Measurements from ENCODE around the gene INTS1.
A peak's percentile ranks its signal among the peaks of the same experiment; 100 is the strongest.

Gene INTS1

DNA sequence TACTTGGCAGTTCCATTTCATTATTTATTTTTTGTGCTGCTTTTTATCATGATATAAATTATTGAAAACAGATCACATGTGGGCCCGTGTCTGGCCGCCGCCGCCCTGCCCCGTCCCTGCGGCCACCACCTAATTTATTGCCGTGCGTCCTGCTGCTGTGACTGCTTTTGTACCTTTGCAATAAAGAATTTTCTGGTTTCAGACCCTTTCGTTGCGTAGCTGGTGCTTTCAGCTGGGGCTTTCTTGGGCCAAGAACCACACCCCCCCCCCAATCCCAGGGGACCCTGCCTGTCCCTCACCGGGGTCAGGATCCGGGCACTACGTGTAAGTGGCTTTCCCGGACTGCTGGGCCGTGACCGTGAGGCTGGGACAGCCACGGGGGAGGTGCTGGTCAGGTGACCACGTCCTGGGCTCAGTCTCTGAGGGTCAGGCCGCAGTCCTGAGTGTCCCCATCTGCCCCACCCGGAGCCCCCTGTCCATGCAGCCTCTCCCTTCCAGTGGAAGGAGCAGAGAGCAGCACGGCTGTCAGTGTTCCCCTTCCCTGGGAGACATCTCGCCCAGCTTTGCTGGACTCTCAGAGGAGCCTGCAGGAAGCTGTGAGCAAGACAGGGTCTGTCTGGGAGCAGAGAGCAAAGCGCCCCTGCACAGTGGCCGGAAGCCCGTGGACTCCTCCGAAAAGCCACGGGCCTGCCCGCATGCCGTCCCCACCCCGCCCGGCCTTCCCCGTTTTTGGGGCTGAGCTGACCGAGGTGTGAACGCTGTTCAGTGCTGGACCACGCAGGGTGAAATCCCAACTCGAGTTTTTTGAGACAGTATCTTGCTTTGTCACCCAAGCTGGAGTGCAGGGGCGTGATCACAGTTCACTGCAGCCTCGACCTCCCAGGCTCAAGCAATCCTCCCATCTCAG, 38.9 kb upstream of the INTS1 start:
- DNase-seq (ENCODE audit: low read depth), result no peak

DNA sequence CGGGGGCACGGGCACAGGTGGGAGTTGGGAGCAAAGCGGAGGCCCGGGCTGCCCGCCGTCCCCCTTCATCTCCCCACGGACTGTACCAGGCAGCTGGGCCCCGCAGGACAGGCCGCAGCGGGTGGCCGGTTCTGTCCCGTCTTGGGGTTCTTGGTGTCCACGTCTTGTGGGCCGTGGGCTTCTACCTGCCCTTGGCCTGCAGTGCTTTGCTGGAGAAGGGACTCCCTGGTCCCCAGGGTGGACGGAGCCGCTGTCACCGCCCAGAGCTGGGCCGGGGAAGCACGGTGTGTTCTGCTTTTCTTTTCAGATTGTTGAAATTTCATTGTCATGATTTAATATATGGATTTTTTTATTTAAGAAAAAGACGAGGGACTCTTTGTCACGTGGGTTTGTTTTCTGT, 38.1 kb upstream of the INTS1 start:
- DNase-seq (ENCODE audit: low read depth), result no peak

DNA sequence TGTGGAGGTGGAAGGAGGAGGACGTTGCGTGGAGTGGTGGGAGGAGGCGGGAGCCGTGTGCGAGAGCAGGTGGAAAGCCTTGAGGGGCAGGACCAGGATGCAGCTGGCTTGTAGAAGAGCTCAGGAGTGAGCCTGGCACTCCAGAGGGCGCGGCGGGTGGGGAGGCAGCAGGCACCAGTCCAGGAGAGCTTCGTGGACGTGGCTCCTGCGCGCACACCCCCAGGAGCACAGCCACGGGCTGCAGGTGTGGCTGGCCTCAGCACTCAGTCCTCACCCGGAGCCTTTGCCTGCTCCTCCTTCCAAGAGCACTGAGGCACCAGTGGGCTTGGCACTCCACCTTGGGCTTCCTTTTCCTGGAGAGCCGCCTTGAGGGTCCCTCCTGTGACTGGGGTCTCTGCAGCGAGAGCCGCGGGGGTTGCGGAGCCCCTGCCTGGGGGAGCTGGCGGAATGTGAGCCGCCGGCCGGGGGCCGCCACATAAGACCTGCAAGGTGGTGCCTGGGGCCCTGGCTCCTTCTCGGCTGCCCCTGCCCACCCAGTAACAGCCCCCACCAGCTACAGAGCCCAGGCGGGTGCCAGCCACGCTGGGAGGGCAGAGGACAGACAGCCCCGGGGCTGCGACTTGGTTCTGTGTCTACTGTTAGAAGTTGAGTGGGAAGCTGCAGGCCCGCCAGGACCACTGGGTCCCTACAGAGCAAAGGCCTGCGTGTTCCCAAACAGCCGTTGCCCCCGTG, 37.4 kb upstream of the INTS1 start:
- DNase-seq (ENCODE audit: low read depth), result no peak

- no peak for DNase-seq (ENCODE audit: low read depth)
Measured at GRCh38 chr7:1540776-1541271, 36.6 kb upstream of the INTS1 start.

DNA sequence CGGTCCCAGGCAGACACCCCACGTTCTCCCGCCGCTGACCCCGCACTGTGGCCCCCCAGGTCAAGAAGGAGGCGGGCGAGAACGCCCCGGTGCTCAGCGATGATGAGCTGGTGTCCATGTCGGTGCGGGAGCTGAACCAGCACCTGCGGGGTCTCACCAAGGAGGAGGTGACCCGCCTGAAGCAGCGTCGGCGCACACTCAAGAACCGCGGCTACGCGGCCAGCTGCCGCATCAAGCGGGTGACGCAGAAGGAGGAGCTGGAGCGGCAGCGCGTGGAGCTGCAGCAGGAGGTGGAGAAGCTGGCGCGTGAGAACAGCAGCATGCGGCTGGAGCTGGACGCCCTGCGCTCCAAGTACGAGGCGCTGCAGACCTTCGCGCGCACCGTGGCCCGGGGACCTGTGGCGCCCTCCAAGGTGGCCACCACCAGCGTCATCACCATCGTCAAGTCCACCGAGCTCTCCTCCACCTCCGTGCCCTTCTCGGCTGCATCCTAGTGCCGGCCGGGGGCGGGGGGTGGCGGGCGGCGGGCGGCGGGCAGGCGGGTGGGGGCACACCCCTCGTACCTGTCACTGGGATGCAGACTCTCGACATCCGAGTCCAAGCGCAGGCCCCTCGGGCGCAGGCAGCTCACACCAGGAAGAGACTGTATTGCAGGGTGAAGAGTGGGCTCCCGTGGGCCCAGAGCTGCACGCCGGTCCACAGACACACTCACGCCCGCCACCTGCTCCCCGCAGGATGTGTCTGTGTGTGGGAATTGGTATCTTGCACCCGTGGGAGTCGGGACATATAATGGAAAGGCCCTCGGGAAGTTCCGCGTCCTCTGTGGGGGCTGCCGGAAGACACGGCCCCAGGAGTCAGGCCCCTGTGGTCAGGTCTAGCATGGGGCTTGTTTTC, 35.9 kb upstream of the INTS1 start:
- DNase-seq (ENCODE audit: low read depth), result no peak

DNA sequence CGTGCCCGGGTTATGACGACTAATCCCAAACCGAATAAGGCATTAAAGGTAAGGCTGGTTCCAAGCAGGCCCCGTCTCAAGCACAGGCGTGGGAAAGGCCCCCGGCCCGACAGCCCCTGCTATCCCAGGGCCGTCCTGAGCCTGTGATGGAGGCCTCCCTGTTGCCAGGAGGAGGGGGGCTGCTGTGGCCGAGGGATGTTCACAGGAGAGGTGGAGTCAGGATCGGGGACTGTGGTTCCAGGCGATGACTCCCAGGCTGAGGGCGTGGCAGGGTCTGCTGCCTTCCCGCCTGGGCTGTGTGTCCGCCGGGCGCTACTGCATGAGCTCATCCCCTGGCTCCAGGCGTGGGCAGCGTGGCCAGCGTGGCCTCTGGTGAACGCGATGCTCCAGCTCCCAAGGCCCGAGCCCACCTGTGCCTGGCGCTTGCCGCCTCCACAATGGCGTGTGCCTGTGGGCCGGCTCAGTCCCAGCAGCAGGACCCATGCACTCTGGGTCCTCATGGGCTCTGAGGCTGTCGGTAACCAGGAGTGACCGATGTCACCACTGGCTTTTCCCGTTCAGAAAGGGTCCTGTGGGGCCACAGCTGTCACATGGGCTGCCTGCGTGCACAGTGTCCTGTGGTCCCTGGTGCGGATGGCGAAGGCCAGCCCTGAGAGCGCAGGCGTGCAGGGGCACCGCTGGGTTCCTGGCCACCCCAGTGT, 35.1 kb upstream of the INTS1 start:
- DNase-seq (ENCODE audit: low read depth), result no peak

GRCh38 chr7:1538544-1539180, 34.5 kb upstream of the INTS1 start:
- DNase-seq (ENCODE audit: low read depth), result no peak

GRCh38 chr7:1537535-1538412, 33.6 kb upstream of the INTS1 start:
- no peak for DNase-seq (ENCODE audit: low read depth)

DNA sequence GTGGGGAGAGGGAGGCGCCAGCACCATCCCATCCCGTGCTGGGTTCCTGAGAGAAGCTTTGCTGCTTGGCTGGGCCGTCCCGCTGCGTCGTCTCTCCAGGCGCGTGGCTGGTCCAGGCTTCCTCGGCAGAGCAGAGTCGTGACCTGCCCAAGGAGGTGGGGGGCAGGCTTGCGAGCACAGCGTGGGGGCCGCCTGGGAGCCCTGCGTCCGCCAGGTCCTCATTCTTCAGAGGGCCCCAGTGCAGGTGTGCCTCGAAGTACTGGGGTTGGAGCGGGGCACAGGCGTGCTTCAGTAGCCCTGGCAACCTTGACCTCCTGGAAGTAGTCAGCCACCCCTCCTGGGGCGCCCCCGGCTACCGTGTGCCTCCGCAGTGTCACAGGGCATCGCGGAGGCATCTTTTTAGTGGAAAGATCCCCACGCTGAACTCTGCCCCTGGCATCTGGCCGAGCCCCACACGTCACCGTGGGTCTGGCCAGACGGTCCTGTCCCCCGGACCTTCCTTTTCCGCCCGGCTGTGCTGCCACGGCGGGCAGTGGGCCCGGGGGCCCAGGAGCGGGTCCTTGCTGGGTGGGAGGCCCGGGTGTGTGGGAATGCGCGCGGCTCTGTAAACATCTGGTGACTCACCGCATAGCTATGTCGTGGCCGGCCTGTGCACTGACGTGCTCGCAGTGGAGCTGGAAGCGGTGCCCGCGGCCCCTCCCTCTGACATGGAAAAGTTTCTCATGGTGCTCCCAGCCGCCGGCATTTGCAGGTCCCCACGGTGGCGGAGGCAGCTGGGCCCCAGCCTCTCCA, 32.8 kb upstream of the INTS1 start:
- no peak for DNase-seq (ENCODE audit: low read depth)

DNA sequence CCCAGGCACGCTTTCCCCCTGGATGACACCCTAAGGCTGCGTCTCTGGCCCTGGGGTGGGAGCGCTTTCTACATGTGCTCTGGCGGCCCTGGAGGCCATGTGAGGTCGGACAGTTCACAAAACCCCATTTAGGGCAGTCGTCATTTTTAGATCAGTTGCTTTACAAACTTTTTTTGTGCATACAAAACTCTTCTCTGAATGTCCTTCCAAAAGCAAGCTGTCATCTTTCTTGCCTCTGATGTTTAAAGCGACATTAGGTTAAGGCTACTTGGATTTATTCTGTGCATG, 32.2 kb upstream of the INTS1 start:
- DNase-seq (ENCODE audit: low read depth), result no peak

DNA sequence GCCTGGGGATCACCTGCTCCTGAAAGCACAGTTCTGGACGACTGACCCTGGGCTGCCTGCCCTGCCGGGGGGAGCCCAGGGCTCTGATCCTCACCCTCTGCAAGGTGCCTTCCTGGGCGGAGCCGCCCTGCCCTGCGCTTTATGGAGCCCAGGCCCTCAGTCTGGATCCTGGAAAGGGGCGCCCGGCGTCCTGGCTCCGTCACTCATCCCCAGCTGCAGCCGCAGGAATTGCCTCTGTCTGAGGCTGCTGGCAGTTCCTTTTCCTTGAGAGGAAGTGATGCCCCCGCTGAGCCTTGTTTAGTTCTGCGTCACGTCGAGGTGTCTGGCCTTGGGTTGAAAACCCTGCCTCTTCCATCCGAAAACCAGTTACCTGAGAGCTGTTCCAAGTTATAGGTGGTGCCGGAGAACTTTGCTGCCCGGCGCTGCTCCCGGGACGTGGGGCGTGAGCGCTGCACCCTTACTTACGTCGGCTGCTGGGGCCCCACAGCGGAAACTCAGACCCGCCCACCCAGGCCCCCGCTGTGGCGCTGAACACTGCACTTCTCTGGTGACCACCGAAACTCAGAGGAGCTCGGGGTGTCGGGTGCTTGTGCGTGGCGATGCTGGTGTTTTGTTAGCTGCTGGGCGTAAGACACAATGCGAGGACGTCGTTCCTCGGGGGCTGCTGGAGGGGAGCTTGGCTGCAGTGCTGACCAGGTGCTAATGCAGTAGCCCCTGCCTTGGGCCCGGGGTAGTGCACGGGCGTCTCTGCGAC, 31.7 kb upstream of the INTS1 start:
- DNase-seq (ENCODE audit: low read depth), result no peak

- DNase-seq (ENCODE audit: low read depth), result no peak
Measured at GRCh38 chr7:1535100-1535458, 30.9 kb upstream of the INTS1 start.

DNA sequence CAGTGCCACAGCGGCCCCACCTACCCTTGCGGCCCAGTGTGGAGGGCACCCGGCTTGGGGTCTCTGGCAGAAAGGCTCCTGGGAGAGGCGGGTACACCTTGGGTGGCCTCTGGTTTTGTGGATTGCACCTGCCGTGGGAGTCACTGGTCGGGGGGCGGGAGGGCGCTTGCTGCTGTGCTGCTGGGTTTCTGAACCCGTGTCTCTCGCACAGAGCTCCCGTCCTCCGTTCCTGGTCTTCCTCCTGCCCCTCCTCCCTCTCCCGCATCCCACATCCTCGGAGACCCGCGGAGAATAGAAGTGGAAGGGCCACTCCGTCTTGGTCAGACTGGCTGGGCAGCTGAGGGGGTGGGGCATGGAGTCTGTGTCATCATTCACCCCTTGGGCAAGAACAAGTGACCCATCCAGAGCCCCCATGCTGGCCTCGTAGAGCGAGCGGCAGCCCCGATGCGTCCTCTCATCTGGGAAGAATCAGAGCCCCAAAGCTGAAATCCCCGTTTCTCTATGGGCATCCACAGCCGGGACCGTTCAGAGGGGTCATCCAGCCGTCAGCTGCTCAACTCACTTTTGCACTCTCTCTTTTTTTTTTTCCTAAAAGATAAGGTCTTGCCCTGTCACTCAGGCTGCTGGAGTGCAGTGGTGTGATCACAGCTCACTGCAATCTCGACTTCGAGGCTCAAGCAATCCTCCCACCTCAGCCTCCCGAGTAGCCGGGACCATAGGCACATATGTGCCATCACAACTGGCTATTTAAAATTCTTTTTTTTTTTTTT, 30.3 kb upstream of the INTS1 start:
- no peak for DNase-seq (ENCODE audit: low read depth)

- no peak for DNase-seq (ENCODE audit: low read depth)
Measured at GRCh38 chr7:1533547-1534329, 29.5 kb upstream of the INTS1 start.

DNA sequence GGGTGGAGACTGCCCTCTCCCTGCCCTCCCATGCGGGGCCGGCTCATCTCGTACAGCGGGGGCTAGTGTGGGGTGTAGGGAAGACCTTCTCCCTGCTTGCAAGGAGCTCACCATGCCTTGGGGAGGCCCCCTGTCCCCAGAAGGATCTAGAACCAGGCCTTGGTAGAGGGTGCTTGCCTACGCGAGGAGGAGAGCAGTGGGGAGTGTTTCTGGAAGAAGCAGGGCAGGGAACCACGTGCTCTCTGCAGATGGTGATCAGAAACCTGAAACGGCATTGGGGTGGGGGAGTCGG, 29.0 kb upstream of the INTS1 start:
- no peak for DNase-seq (ENCODE audit: low read depth)

- peak; percentile 46 for DNase-seq (ENCODE audit: low read depth)
Measured at GRCh38 chr7:1532456-1533254, 28.5 kb upstream of the INTS1 start.
